ENCODE measurements around the gene RSPO3.

DNA sequence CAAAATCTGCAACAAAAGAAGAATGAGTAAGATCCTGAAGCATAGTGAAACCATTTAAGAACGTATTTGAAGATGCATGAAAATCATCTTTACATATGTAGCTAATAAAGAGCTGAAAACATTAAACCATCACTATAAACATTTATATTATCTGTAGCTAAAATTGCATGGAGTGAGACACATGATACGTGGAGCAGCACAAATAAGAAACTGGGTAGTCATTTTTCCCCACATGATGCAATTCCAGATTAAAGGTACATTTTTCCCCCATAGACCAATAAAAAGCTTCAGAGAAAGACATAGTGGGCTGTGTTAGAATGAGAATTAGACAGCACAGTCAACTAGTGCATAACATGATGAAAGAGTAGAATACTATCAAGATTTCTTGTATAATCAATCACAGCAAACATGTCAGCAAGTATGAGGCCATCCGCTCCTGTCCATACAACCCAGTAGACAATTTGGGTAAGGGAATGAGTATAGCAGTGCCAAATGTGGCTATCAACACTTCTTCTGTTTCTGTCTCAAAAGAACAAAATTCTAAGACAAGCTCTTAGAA, 67.0 kb downstream of the RSPO3 start:
- no peak for TF ChIP-seq JUND (IDR thresholded peaks at IDR 0.05)
- no peak for TF ChIP-seq POLR2AphosphoS5 (IDR thresholded peaks at IDR 0.05; ENCODE audit: low read depth, low read length)
- no peak for TF ChIP-seq POLR2A (IDR thresholded peaks at IDR 0.05; ENCODE audit: borderline replicate concordance, extremely low read depth, insufficient read depth, insufficient read length)
- TF ChIP-seq YY1 (IDR thresholded peaks at IDR 0.05; ENCODE audit: extremely low read depth, insufficient replicate concordance, low read depth, low read length), result no peak
- TF ChIP-seq SIN3A (IDR thresholded peaks at IDR 0.05; ENCODE audit: low read depth), result no peak
- no peak for TF ChIP-seq EZH2phosphoT487 (IDR thresholded peaks at IDR 0.05; ENCODE audit: borderline replicate concordance)
- TF ChIP-seq, protein P1, sequence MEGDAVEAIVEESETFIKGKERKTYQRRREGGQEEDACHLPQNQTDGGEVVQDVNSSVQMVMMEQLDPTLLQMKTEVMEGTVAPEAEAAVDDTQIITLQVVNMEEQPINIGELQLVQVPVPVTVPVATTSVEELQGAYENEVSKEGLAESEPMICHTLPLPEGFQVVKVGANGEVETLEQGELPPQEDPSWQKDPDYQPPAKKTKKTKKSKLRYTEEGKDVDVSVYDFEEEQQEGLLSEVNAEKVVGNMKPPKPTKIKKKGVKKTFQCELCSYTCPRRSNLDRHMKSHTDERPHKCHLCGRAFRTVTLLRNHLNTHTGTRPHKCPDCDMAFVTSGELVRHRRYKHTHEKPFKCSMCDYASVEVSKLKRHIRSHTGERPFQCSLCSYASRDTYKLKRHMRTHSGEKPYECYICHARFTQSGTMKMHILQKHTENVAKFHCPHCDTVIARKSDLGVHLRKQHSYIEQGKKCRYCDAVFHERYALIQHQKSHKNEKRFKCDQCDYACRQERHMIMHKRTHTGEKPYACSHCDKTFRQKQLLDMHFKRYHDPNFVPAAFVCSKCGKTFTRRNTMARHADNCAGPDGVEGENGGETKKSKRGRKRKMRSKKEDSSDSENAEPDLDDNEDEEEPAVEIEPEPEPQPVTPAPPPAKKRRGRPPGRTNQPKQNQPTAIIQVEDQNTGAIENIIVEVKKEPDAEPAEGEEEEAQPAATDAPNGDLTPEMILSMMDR (IDR thresholded peaks at IDR 0.05 in 2 of 3, conservative IDR thresholded peaks at IDR 0.05 in 1 of 3; ENCODE audit: borderline replicate concordance in 1 of 3, insufficient read depth in 1 of 3, low read depth in 2 of 3, low read length in 2 of 3), result no peak
- TF ChIP-seq REST (IDR thresholded peaks at IDR 0.05; ENCODE audit: low read depth), result no peak
- no peak for TF ChIP-seq ATF3 (IDR thresholded peaks at IDR 0.05)
- TF ChIP-seq, protein P2, sequence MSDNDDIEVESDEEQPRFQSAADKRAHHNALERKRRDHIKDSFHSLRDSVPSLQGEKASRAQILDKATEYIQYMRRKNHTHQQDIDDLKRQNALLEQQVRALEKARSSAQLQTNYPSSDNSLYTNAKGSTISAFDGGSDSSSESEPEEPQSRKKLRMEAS (IDR thresholded peaks at IDR 0.05), result no peak
